K562 (cell line): Measurements from ENCODE around the gene TOX2. TPM values are rescaled to one million over a fixed set of nuclear protein-coding genes. Genes with fewer than 3 reads are reported as not detected.

ENCODE experiments used
- ATAC-seq: fragments of 200-7000 bp; cut with Tn5 transposase; 3 replicates; pipeline ENCODE4 v1.9.1; 2020; ENCODE audit warnings: moderate library complexity
- BruUV-seq: library from RNA; stranded (reverse); fragments of 400-500 nt; replicated peaks from 2 replicates; lab custom pipeline; 2021; lab: Mats Ljungman, UMichigan
- CTCF ChIA-PET: fragments of 300-600 bp; formaldehyde crosslinking; extraction: SDS; loops from one replicate; lab custom pipeline; 2021; ENCODE audit warnings: low intra/inter-chr PET ratio; lab: Yijun Ruan, JAX
- POLR2A ChIA-PET: fragments of 300-600, 350-650 bp; sonication (Branson Sonifier 250); formaldehyde crosslinking; extraction: SDS; loops from one replicate; lab custom pipeline; 2021; ENCODE audit warnings: antibody characterized with exemption, inconsistent platforms; lab: Yijun Ruan, JAX
- DNase-seq, 4 experiments: peaks; one replicate each; pipeline versions ENCODE4 v3.0.0 to v3.0.0-alpha.2; 2011 to 2018; ENCODE audit warnings: low spot score in 3 of 4, mixed read lengths in 3 of 4; ENCODE audit errors: extremely low read depth in 1 of 4
- FAIRE-seq: peaks from 2 replicates; lab custom pipeline; 2011; peaks lifted over from hg19 to GRCh38; lab: Jason Lieb, UNC
- H2AFZ ChIP-seq: 2 replicates; pipeline ENCODE4 v1.6.0; 2011; ENCODE audit warnings: low read depth, low read length, control low read depth, inconsistent platforms
- H3K27ac ChIP-seq: fragments of 200-600 bp; 3 replicates; pipeline ENCODE4 v1.8.0; 2011; ENCODE audit warnings: low read depth, mild to moderate bottlenecking, control low read depth, inconsistent platforms, low read length, moderate library complexity, mixed read lengths; ENCODE audit errors: extremely low read depth
- H3K27me3 ChIP-seq, 2 experiments: fragments of 300-600 bp in 1 of 2; 2 replicates in 1 of 2; 3 replicates in 1 of 2; pipeline versions ENCODE4 v1.6.0 to v1.8.0; 2011; ENCODE audit warnings: inconsistent platforms in 2 of 2, low read length in 2 of 2, mild to moderate bottlenecking in 1 of 2, mixed read lengths in 1 of 2, moderate library complexity in 1 of 2; ENCODE audit not compliant: control insufficient read depth in 2 of 2, insufficient read depth in 2 of 2
- H3K36me3 ChIP-seq: fragments of 300-600 bp; 3 replicates; pipeline ENCODE4 v1.8.0; 2011; ENCODE audit warnings: mild to moderate bottlenecking, low read length, inconsistent platforms; ENCODE audit not compliant: control insufficient read depth, insufficient read depth
- H3K4me1 ChIP-seq, 2 experiments: fragments of 200-600 bp in 1 of 2; replicated peaks in 1 of 2; 2 replicates in 1 of 2; 3 replicates in 1 of 2; pipeline versions ENCODE4 v1.5.1 to v1.8.0; 2011; ENCODE audit warnings: inconsistent platforms in 2 of 2, low read length in 2 of 2, mild to moderate bottlenecking in 1 of 2, mixed read lengths in 1 of 2, moderate library complexity in 1 of 2; ENCODE audit not compliant: control insufficient read depth in 2 of 2, insufficient read depth in 2 of 2
- H3K4me2 ChIP-seq: 2 replicates; pipeline ENCODE4 v1.6.1; 2011; ENCODE audit warnings: low read length, control low read depth, inconsistent platforms, mixed read lengths; ENCODE audit not compliant: insufficient read depth
- H3K4me3 ChIP-seq: fragments of 200-600 bp; sonication (generic), shearing (Covaris generic); 2 replicates; pipeline ENCODE4 v1.5.1; 2016; ENCODE audit warnings: control low read depth, inconsistent platforms
- H3K79me2 ChIP-seq: fragments of 200-600 bp; 3 replicates; pipeline ENCODE4 v1.8.0; 2011; ENCODE audit warnings: low read length, inconsistent platforms; ENCODE audit not compliant: control insufficient read depth, insufficient read depth
- H3K9ac ChIP-seq, 2 experiments: 2 replicates each; pipeline versions ENCODE4 v1.6.0 to v1.6.1; 2011; ENCODE audit warnings: low read depth in 2 of 2, low read length in 2 of 2, control low read depth in 1 of 2, inconsistent platforms in 1 of 2, mild to moderate bottlenecking in 1 of 2, mixed read lengths in 1 of 2; ENCODE audit not compliant: insufficient read depth in 1 of 2
- H3K9me1 ChIP-seq: one replicate; pipeline ENCODE4 v1.6.0; 2011; ENCODE audit warnings: inconsistent platforms, mild to moderate bottlenecking, low read length, moderate library complexity; ENCODE audit not compliant: control insufficient read depth, insufficient read depth
- H3K9me3 ChIP-seq: replicated peaks from 2 replicates; pipeline ENCODE4 v1.5.1; 2011; ENCODE audit warnings: low read depth, low read length, inconsistent platforms; ENCODE audit not compliant: control insufficient read depth, insufficient read depth
- H4K20me1 ChIP-seq: replicated peaks from 2 replicates; pipeline ENCODE4 v1.6.1; 2011; ENCODE audit warnings: low read length, inconsistent platforms, mixed read lengths; ENCODE audit not compliant: control insufficient read depth, insufficient read depth
- HCFC1 ChIP-seq: IDR thresholded peaks from 2 replicates; pipeline ENCODE4 v1.6.1; 2012; ENCODE audit warnings: low read depth, low read length, improper control_type of control experiment
- JUNB ChIP-seq: fragments of 450-650 bp; formaldehyde crosslinking; conservative IDR thresholded peaks from 2 replicates; pipeline ENCODE4 v1.4.0; 2020; ENCODE audit warnings: mild to moderate bottlenecking
- MCM7 ChIP-seq, 2 experiments: fragments of 450-650 bp; IDR thresholded peaks; 2 replicates each; pipeline ENCODE4 v1.6.1; 2016 to 2018
- MYC ChIP-seq, 2 experiments: fragments of 250-450 bp in 1 of 2; sonication (Bioruptor Pico) in 1 of 2; IDR thresholded peaks; 2 replicates each; pipeline versions ENCODE4 v1.5.1 to v1.6.1; 2012 to 2021; ENCODE audit warnings: low read depth in 2 of 2, borderline replicate concordance in 1 of 2, improper control_type of control experiment in 1 of 2, low read length in 1 of 2, mild to moderate bottlenecking in 1 of 2, moderate library complexity in 1 of 2
- PTRF ChIP-seq: fragments of 450-650 bp; IDR thresholded peaks from 2 replicates; pipeline ENCODE4 v1.6.1; 2016; ENCODE audit warnings: mild to moderate bottlenecking, missing genetic modification characterization, missing compliant biosample characterization
- SP1 ChIP-seq: sonication (generic); formaldehyde crosslinking; IDR thresholded peaks from 2 replicates; pipeline ENCODE4 v1.8.1; 2022; ENCODE audit warnings: mild to moderate bottlenecking, missing genetic modification reagents
- ZNF263 ChIP-seq: sonication (generic); formaldehyde crosslinking; IDR thresholded peaks from 2 replicates; pipeline ENCODE4 v1.8.0; 2022; ENCODE audit warnings: mild to moderate bottlenecking, missing genetic modification reagents, borderline replicate concordance
- ZNF384 ChIP-seq: IDR thresholded peaks from 2 replicates; pipeline ENCODE4 v1.6.1; 2012; ENCODE audit warnings: low read depth, low read length, improper control_type of control experiment
- WGBS: fragments of 100-300 bp; shearing (Covaris generic); methylation state at CpG from one replicate; pipeline ENCODE4 v1.1.6; 2016; ENCODE audit warnings: low coverage, mixed read lengths; ENCODE audit not compliant: insufficient coverage; ENCODE audit errors: missing lambda C conversion rate; 5-methylcytosine and 5-hydroxymethylcytosine counted together
- in situ Hi-C: fragments of 300-500 bp; cut with MboI; formaldehyde crosslinking; loops from 4 replicates; pipeline ENCODE4 v1.15.0; 2018; ENCODE audit warnings: inconsistent platforms, mixed read lengths
- intact Hi-C: fragments of 100-400 bp; cut with micrococcal nuclease; formaldehyde crosslinking; loops from 2 replicates; pipeline ENCODE4 v1.14.2; 2022
- polyA plus RNA-seq, 8 experiments: library from polyadenylated mRNA; depleted of rRNA in 4 of 8; stranded (reverse) in 5 of 8; unstranded in 3 of 8; fragments of >200 nt; fragmentation: Nextera tagmentation in 2 of 8; fragmentation: Illumina TruSeq in 1 of 8; extraction: Ambion mirVana in 2 of 8; extraction: Trizol in 1 of 8; gene quantifications; 2 replicates each; pipeline versions ENCODE4 v1.2.1 to v1.2.3, GENCODE V29; 2011 to 2014; ENCODE audit warnings: inconsistent platforms in 1 of 8, missing spikeins in 1 of 8
- total RNA-seq, 7 experiments: library from RNA; depleted of rRNA in 6 of 7; stranded (reverse); fragments of >200 nt in 6 of 7; fragmentation: Illumina TruSeq in 2 of 7; extraction: Trizol in 2 of 7; gene quantifications; 2 replicates each; pipeline versions ENCODE4 v1.2.1 to v1.2.3, GENCODE V29; 2011 to 2021; ENCODE audit warnings: low replicate concordance in 1 of 7
- TF ChIP-seq, protein P1 (sequence below), 2 experiments: fragments of 450-650 bp; IDR thresholded peaks; 2 replicates each; pipeline ENCODE4 v1.6.1; 2016
- TF ChIP-seq, protein P2 (sequence below): sonication (generic); formaldehyde crosslinking; IDR thresholded peaks from 2 replicates; pipeline ENCODE4 v1.8.1; 2023; ENCODE audit warnings: mild to moderate bottlenecking, missing genetic modification reagents, moderate library complexity

TOX2 gene
- total and polyA plus RNA-seq, 9 of the 15 experiments (the other 6 are each of a cell fraction or from before 2014, with no cell fraction given), result not detected

DNA sequence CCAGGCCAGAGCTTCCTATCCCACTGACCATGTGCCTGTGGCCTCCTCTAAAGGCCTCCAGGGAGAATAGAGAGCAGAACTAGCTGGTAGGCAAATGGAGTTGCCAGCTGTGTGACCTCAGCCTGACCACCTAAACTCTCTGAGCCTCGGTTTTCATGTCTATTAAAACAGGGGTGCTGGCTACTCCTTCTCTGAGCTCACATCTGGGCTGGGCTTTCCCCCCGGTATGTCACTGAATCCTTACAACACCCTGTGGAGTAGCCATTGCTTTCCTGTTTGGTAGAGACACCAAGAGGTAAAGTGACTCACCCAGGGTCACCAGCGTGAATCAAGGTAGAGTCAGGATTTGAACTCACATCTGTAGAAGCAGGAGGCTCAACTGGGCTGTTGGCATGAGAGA is 140.2 kb downstream of the TOX2 start:
- no peak overlapping the region for H2AFZ ChIP-seq
- BruUV-seq, result no TSS peak
- no peaks in the 10 kb centered on the region for H3K79me2 ChIP-seq
- no peak for FAIRE-seq
- TF ChIP-seq MCM7 (IDR thresholded peaks at IDR 0.05), result no peak
- TF ChIP-seq, protein P1, sequence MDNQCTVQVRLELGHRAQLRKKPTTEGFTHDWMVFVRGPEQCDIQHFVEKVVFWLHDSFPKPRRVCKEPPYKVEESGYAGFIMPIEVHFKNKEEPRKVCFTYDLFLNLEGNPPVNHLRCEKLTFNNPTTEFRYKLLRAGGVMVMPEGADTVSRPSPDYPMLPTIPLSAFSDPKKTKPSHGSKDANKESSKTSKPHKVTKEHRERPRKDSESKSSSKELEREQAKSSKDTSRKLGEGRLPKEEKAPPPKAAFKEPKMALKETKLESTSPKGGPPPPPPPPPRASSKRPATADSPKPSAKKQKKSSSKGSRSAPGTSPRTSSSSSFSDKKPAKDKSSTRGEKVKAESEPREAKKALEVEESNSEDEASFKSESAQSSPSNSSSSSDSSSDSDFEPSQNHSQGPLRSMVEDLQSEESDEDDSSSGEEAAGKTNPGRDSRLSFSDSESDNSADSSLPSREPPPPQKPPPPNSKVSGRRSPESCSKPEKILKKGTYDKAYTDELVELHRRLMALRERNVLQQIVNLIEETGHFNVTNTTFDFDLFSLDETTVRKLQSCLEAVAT (IDR thresholded peaks at IDR 0.05), result no peak
- no peak for TF ChIP-seq ZNF384
- TF ChIP-seq ZNF263, result no peak
- TF ChIP-seq, protein P2, sequence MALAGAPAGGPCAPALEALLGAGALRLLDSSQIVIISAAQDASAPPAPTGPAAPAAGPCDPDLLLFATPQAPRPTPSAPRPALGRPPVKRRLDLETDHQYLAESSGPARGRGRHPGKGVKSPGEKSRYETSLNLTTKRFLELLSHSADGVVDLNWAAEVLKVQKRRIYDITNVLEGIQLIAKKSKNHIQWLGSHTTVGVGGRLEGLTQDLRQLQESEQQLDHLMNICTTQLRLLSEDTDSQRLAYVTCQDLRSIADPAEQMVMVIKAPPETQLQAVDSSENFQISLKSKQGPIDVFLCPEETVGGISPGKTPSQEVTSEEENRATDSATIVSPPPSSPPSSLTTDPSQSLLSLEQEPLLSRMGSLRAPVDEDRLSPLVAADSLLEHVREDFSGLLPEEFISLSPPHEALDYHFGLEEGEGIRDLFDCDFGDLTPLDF, result no peak
- TF ChIP-seq PTRF (tag), result no peak
- TF ChIP-seq SP1, result no peak
- TF ChIP-seq JUNB, result no peak
- TF ChIP-seq MYC (IDR thresholded peaks at IDR 0.05; ENCODE audit: low read depth, low read length), result no peak
- no peak for TF ChIP-seq MYC (CRISPR knock-in tag; IDR thresholded peaks at IDR 0.05; ENCODE audit: borderline replicate concordance, low read depth)
- TF ChIP-seq HCFC1, result no peak
- H3K36me3 ChIP-seq, result no peaks in the 10 kb centered on the region
- in situ Hi-C loops (no loop called here), intact Hi-C loops (no loop called here)
- H3K4me1 ChIP-seq, result no peaks in the 10 kb centered on the region
- CTCF ChIA-PET, result no interaction called here
- peaks cover 17 to 56% of the 10 kb centered on the region in 2 experiments; a peak in 4 of 5 replicates for H3K27me3 ChIP-seq
- 0% methylated on average over 3 of the region's 3 CpGs for WGBS
- no peak overlapping the region for H3K4me2 ChIP-seq
- no peak for DNase-seq
- H3K9me1 ChIP-seq, result no peaks in the 10 kb centered on the region
- POLR2A ChIA-PET, result no interaction called here
- 0 out of 2 replicates have a peak, but pooled peaks cover 4% of the 10 kb centered on the region for H4K20me1 ChIP-seq
- no peak overlapping the region for H3K27ac ChIP-seq
- no peaks in the 10 kb centered on the region for H3K9me3 ChIP-seq
- ATAC-seq, result no peak
- H3K9ac ChIP-seq, result no peak overlapping the region
- no peak overlapping the region for H3K4me3 ChIP-seq
